ENCODE data around the gene ZNF253. TPM values are rescaled to one million over a fixed set of nuclear protein-coding genes. Genes with fewer than 3 reads are reported as not detected.

Gene ZNF253
- total and polyA plus RNA-seq, 2 of the 13 experiments (the other 11 are each of a cell fraction or from before 2014, with no cell fraction given): 3.5 to 10.6 TPM

GRCh38 chr19:19860756-19861390, 4.8 kb upstream of the ZNF253 start:
- H3K4me2 ChIP-seq (ENCODE audit: low read depth, low read length): no peak overlapping the region
- BruUV-seq (replicated peaks): no TSS peak
- H2AFZ ChIP-seq (ENCODE audit: low read length): no peak overlapping the region
- no peaks in the 10 kb centered on the region for H3K9me3 ChIP-seq (ENCODE audit: low read length)
- ChIA-PET CTCF (ENCODE audit: low intra/inter-chr PET ratio, low total read pairs) (no interaction called here), POLR2A (no interaction called here)
- H3K79me2 ChIP-seq (ENCODE audit: insufficient read depth, low read length): peaks cover under 1% of the 10 kb centered on the region
- H3K9ac ChIP-seq (ENCODE audit: insufficient read depth, low read depth, low read length): no peak overlapping the region
- H4K20me1 ChIP-seq (ENCODE audit: insufficient read depth, low read length): no peaks in the 10 kb centered on the region
- H3K27me3 ChIP-seq (ENCODE audit: control insufficient read depth in 1 of 2, insufficient read depth in 2 of 2, low read length in 2 of 2): no peaks in the 10 kb centered on the region
- no peaks in the 10 kb centered on the region for H3K36me3 ChIP-seq (replicated peaks in 1 of 2; ENCODE audit: control insufficient read depth in 1 of 2, insufficient read depth in 2 of 2, low read length in 2 of 2)
- ATAC-seq: no peak
- intact Hi-C loops (cut with micrococcal nuclease; ENCODE audit: unreplicated experiment) (no loop called here), in situ Hi-C loops (cut with HindIII; ENCODE audit: extremely low pct_ligation_motif_present, low pct_unique_long_range_greater_than_20kb) (no loop called here)
- WGBS (ENCODE audit: low lambda C conversion rate): 59% methylated on average over 22 of the region's 29 CpGs
- FAIRE-seq: no peak
- H3K27ac ChIP-seq (ENCODE audit: extremely low read length, insufficient read depth, low read length): no peak overlapping the region
- H3K4me3 ChIP-seq (replicated peaks in 1 of 3; ENCODE audit: insufficient read depth in 1 of 3, low read depth in 2 of 3, low read length in 3 of 3): no peak overlapping the region
- TF ChIP-seq CBX5 (CRISPR knock-in tag; IDR thresholded peaks at IDR 0.05; ENCODE audit: borderline replicate concordance) (no peak), ZBTB33 (CRISPR knock-in tag; IDR thresholded peaks at IDR 0.05) (no peak), ZNF687 (CRISPR knock-in tag; IDR thresholded peaks at IDR 0.05) (peak; percentile 18; the same call in 1 of the 2 replicates), ETV6 (CRISPR knock-in tag; conservative IDR thresholded peaks at IDR 0.05) (no peak), NFYB (CRISPR knock-in tag; IDR thresholded peaks at IDR 0.05) (peak; percentile 34; the same call in 1 of the 2 replicates), ZBTB38 (CRISPR knock-in tag; IDR thresholded peaks at IDR 0.05) (no peak)
- H3K4me1 ChIP-seq (ENCODE audit: insufficient read depth, low read length): peaks cover 29% of the 10 kb centered on the region
- no peak for DNase-seq (ENCODE audit: low spot score)

Measured in HepG2 (cell line).